ENCODE data around the gene POLN.

GRCh38 chr4:2078584-2078983 is 163.3 kb downstream of the POLN start:
- TF ChIP-seq, protein P1, sequence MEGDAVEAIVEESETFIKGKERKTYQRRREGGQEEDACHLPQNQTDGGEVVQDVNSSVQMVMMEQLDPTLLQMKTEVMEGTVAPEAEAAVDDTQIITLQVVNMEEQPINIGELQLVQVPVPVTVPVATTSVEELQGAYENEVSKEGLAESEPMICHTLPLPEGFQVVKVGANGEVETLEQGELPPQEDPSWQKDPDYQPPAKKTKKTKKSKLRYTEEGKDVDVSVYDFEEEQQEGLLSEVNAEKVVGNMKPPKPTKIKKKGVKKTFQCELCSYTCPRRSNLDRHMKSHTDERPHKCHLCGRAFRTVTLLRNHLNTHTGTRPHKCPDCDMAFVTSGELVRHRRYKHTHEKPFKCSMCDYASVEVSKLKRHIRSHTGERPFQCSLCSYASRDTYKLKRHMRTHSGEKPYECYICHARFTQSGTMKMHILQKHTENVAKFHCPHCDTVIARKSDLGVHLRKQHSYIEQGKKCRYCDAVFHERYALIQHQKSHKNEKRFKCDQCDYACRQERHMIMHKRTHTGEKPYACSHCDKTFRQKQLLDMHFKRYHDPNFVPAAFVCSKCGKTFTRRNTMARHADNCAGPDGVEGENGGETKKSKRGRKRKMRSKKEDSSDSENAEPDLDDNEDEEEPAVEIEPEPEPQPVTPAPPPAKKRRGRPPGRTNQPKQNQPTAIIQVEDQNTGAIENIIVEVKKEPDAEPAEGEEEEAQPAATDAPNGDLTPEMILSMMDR (optimal IDR thresholded peaks at IDR 0.05 in 1 of 3, IDR thresholded peaks at IDR 0.05 in 1 of 3, conservative IDR thresholded peaks at IDR 0.05 in 1 of 3; ENCODE audit: extremely low read depth in 1 of 3, insufficient read depth in 2 of 3, low read length in 3 of 3): no peak
- no peak for TF ChIP-seq EZH2 (IDR thresholded peaks at IDR 0.05; ENCODE audit: low read length)

Data from keratinocyte (primary cell).